HG02884 (cell line): ENCODE results near the gene PSPN.
A peak's percentile ranks its signal among the peaks of the same experiment; 100 is the strongest.

Source experiments
- ATAC-seq: cut with Tn5 transposase; IDR thresholded peaks from one replicate; pipeline ENCODE4 v1.9.1; 2021; ENCODE audit warnings: mild to moderate bottlenecking, moderate library complexity; ENCODE audit not compliant: unreplicated experiment

PSPN gene

GRCh38 chr19:6375411-6376010, at the start of gene PSPN:
PSPN (minus strand) TSS chr19:6375933; CDS start chr19:6375849, 84 bp downstream.
- ATAC-seq = no peak

- peak; percentile 88 for ATAC-seq
These were observed 49.4 kb upstream of the PSPN start for GRCh38 chr19:6424939-6425731.

- ATAC-seq = no peak
These were observed 48.6 kb upstream of the PSPN start, which contains the start of gene KHSRP for GRCh38 chr19:6424195-6424938. KHSRP (minus strand) TSS chr19:6424811; CDS start chr19:6424701, 110 bp downstream.

GRCh38 chr19:6423499-6424194, 47.9 kb upstream of the PSPN start:
- no peak for ATAC-seq

- ATAC-seq = no peak
These were observed 45.6 kb upstream of the PSPN start for GRCh38 chr19:6421075-6422014.

- ATAC-seq = no peak
These were observed 42.8 kb upstream of the PSPN start for GRCh38 chr19:6418562-6418932.

GRCh38 chr19:6417713-6418561, 42.2 kb upstream of the PSPN start:
- ATAC-seq = no peak

- no peak for ATAC-seq
These were observed 41.1 kb upstream of the PSPN start for GRCh38 chr19:6416658-6417405.

GRCh38 chr19:6415591-6416190, 40.0 kb upstream of the PSPN start:
- no peak for ATAC-seq

GRCh38 chr19:6414793-6415590, 39.3 kb upstream of the PSPN start:
- ATAC-seq = no peak

- no peak for ATAC-seq
These were observed 38.2 kb upstream of the PSPN start for GRCh38 chr19:6413721-6414643.

GRCh38 chr19:6413291-6413690, 37.6 kb upstream of the PSPN start:
- ATAC-seq = no peak

- no peak for ATAC-seq
These were observed 36.8 kb upstream of the PSPN start for GRCh38 chr19:6412447-6413091.

- ATAC-seq = no peak
These were observed 36.3 kb upstream of the PSPN start for GRCh38 chr19:6412061-6412446.

GRCh38 chr19:6409346-6409745, 33.6 kb upstream of the PSPN start:
- ATAC-seq = no peak

GRCh38 chr19:6406401-6406800, 30.7 kb upstream of the PSPN start:
- ATAC-seq = no peak
